ENCODE data around the gene NDEL1.

NDEL1 gene

GRCh38 chr17:8481089-8481488 lies 45.4 kb downstream of the NDEL1 start:
- no peak for DNase-seq

- no peak for DNase-seq
Observed at GRCh38 chr17:8481703-8482102, 46.0 kb downstream of the NDEL1 start.

- no peak for DNase-seq
Observed at GRCh38 chr17:8482546-8482945, 46.9 kb downstream of the NDEL1 start.

GRCh38 chr17:8484465-8484864 lies 48.8 kb downstream of the NDEL1 start:
- no peak for DNase-seq

- DNase-seq, result no peak
Observed at GRCh38 chr17:8485491-8485890, 49.8 kb downstream of the NDEL1 start.

- no peak for DNase-seq
Observed at GRCh38 chr17:8487130-8487645, 51.5 kb downstream of the NDEL1 start.

- DNase-seq, result no peak
Observed at GRCh38 chr17:8487743-8488142, 52.1 kb downstream of the NDEL1 start.

- no peak for DNase-seq
Observed at GRCh38 chr17:8488491-8488890, 52.8 kb downstream of the NDEL1 start.

- no peak for DNase-seq
Observed at GRCh38 chr17:8488901-8489300, 53.2 kb downstream of the NDEL1 start.

GRCh38 chr17:8489841-8490240 lies 54.2 kb downstream of the NDEL1 start:
- no peak for DNase-seq

GRCh38 chr17:8490256-8491023 lies 54.8 kb downstream of the NDEL1 start:
- DNase-seq, result peak; percentile 54

- DNase-seq, result no peak
Observed at GRCh38 chr17:8492121-8492520, 56.4 kb downstream of the NDEL1 start.

- DNase-seq, result no peak
Observed at GRCh38 chr17:8494021-8494420, 58.3 kb downstream of the NDEL1 start.

- no peak for DNase-seq
Observed at GRCh38 chr17:8494506-8495111, 58.9 kb downstream of the NDEL1 start.

- no peak for DNase-seq
Observed at GRCh38 chr17:8496081-8496480, 60.4 kb downstream of the NDEL1 start.

GRCh38 chr17:8499171-8499570 lies 63.5 kb downstream of the NDEL1 start:
- no peak for DNase-seq

- DNase-seq, result no peak
Observed at GRCh38 chr17:8499614-8500013, 63.9 kb downstream of the NDEL1 start.

- DNase-seq, result no peak
Observed at GRCh38 chr17:8500609-8501008, 64.9 kb downstream of the NDEL1 start.

GRCh38 chr17:8502126-8502525 lies 66.4 kb downstream of the NDEL1 start:
- no peak for DNase-seq

GRCh38 chr17:8503368-8503767 lies 67.7 kb downstream of the NDEL1 start:
- no peak for DNase-seq

GRCh38 chr17:8503807-8504206 lies 68.1 kb downstream of the NDEL1 start:
- no peak for DNase-seq

GRCh38 chr17:8504460-8505207 lies 69.0 kb downstream of the NDEL1 start:
- no peak for DNase-seq

- DNase-seq, result no peak
Observed at GRCh38 chr17:8506145-8506544, 70.5 kb downstream of the NDEL1 start.

GRCh38 chr17:8514801-8515200 lies 79.1 kb downstream of the NDEL1 start:
- no peak for DNase-seq
